NCI-H2227 treated with DMSO at 0.1 percent for 48 hours (cell line): ENCODE data around the gene RPS6KA1.

Source experiments
- DNase-seq: peaks from one replicate; lab custom pipeline; 2025; lab: John Stamatoyannopoulos, UW

RPS6KA1 gene

DNA sequence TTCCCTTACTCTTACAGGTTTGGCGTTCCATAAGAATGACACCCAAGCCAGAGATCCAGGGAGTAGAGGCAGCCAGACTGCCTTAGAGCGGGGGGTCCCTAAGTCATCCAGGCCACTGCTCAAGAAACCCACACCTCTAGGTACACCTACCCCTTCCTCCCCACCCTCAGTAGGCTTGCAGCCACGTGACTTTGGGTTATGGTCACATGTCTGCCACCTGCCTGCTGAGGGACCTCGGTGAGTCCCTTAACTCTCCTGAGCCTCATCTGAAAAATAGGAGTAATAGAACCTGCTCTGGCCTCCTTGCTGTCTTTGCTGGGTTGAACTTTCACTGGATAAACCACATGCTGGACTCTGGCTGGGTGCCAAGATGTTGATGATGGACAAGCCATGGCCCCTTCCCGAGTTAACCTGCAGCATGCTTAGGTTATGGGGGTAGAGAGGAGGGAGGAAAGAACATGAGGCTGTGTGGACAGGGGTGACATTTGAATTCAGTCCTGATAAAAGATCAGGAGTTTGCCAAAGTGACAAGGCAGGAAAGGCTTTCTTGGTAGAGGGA, 4.5 kb downstream of the RPS6KA1 start:
- no peak for DNase-seq

DNA sequence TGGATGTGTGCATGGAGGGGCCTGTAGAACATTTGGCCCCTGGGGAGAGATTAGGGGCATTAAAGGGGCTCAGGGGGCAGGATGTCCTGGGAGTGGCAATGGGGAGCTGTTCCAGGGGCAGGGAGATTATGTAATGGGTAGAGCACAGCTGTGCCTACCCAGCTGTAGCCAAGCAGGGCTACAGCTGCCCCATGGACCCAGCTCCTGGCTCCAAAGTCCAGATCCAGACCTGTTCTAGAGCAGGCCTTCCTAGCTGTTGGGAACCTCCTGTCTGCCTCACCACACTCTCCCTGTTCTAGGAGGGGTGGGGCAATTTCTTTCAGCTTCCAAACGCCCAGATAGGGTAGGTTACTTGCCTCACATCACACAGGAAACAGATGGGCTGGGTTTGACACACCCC, 5.6 kb downstream of the RPS6KA1 start:
- DNase-seq, result no peak

DNA sequence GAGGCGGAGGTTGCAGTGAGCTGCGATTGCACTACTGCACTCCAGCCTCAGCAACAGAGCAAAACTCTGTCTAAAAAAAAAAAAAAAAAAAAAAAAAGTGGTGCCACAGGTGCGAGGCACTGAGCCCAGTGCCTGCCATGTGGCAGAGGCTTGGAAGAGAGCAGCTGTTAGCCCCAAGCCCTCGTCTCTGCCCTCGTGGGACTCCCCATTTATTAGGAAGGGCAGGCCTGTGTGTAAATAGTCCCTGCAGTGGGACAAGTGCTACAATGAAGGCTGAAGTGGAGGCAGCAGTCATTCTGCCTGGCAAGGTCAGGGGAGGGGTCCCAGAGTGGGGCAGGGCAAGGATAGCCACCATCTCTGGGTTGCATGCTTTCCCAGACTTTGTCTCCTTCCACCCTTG, 6.5 kb downstream of the RPS6KA1 start:
- no peak for DNase-seq

DNA sequence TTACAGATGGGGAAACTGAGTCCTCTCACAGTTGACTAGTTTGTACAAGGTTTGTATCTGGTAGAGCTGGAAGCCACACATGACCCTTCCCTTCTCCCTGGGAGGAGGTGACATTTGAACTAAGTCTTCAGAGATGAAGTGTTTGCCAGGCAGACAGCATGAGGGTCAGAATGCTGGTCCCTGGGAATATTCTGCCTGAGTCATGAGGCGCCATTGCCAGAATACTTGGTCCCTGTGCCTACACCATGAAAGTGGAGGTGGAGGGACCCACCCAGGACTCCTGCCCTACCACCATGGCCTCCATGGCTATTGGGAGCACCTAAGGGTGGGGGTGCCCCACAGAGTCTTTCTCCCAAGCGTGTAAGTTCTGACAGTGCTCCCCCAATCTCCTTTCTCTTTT, 7.0 kb downstream of the RPS6KA1 start:
- DNase-seq, result no peak

- DNase-seq, result no peak
Observed at GRCh38 chr1:26537951-26538352, 8.4 kb downstream of the RPS6KA1 start.

DNA sequence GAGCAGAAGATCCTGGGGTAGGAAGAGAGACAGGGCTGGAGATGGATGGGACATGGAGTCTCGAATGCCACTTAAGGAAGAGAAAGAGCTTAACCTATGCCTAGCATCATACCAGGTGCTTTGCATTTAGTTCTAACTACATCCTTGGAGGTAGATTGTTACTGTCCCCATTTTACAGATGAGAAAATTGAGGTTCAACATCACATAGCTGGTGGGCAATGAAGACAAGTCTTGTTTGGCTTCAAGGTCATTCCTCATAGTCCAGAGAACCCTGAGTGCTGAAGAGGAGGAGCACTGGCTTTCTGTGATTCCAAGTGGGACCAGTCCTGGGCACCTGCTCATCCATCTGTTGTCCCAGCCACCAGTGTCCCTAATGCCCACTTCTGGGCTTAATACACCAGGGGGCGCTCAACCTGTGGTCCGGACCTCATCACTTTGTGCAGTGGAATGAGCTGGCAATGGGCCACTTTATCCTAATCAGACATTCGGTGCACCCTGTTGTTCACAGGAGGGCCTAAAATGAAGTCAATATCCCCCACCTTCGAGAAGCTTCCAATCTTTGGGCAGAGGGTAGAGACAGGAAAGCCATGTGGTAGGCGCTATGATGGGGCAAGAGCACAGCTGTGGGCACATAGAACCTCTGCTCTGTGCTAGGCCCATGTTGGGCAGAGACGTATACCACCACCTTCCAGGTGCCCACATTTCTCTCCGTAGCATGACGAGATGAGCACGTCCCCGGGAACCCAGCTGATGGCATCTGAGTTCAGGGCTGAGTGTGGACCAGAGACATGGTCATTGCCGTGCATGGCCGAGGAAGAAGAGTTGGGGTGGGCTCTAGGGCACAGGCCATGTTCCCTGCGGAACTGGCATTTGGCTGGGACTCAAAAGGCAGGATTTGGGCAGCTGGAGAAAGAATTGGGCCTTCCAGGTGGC, 9.2 kb downstream of the RPS6KA1 start:
- DNase-seq, result peak; percentile 11

DNA sequence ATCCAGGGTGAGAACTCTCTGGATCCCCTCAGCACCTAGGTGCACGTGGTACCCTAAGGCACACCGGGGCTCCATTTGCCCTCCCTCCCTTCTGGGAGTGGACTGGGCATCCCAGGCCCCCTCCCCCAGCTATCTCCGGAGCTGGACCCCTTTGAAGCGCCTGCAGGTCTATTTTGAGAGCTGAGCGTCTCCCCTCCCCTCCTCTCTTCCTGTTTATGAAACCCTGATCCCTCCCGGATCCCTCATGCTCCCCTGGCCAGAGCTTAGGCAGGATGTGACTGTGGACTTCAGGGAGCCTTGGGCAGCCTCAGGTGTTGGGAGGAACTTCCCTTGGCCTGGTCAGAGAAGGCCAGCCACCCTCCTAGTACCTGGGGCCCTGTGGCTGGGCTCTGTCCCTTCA, 10.2 kb downstream of the RPS6KA1 start:
- DNase-seq, result no peak

- DNase-seq, result no peak
Observed at GRCh38 chr1:26540351-26540750, 10.8 kb downstream of the RPS6KA1 start.

- DNase-seq, result no peak
Observed at GRCh38 chr1:26541431-26541815, 11.9 kb downstream of the RPS6KA1 start.

GRCh38 chr1:26541816-26542711, 12.5 kb downstream of the RPS6KA1 start:
- no peak for DNase-seq

GRCh38 chr1:26542771-26543451, 13.3 kb downstream of the RPS6KA1 start:
- no peak for DNase-seq

DNA sequence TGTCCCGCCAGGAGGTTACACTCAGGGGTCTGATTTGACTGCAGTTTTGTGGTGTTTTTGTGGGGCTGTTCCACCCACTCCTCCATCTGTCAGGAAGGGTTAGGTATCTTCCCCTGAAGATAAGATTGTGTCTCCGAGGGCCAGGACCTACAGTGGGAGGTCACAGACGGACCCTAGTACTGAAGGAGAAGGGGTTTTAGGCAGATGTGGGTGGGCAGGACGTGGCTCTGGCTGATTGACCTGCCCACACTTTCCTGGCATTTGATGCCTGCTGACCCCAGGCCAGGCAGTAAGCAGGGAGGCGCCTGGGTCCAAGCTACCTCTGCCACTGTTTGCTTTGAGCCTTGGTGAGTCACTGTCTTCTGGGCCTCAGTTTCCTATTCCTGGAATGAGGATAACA, 13.9 kb downstream of the RPS6KA1 start:
- no peak for DNase-seq

GRCh38 chr1:26544126-26544525, 14.6 kb downstream of the RPS6KA1 start:
- DNase-seq, result no peak

DNA sequence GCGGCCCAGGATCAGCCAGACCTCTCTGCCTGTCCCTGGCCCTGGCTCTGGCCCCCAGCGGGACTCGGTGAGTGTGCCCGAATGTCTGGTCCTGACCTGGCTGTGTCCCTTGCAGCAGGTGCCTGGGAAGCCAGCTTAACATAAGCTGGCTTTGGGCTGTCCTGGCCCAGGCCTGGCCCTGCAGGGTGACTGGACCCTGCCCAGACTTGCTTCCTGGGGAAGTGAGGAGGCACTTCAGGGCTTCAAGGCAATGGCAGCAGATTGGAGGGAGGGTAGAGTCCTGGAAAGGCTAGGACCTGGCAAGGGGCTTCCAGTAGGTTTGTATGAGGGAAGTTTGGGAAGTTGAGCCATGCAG, 16.4 kb downstream of the RPS6KA1 start:
- DNase-seq, result no peak

DNA sequence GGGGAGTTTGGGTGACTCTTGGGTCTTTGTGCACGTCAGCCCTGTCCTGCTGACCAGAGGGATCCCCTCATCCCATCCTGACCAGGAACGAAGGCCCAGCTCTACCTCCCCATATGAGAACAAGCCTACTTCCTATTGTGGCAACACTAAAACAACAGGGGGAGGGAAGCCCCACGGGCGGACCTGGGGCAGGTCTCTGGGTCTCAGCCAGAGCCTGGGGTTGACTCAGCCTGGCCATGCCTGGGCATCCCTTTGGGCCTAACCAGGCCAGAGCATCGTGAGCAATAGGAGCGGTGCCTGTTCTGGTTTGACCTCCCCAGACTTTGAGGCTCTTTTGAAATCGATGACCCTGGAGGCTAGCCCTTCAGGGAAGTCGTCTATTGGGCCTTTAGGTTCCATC, 16.8 kb downstream of the RPS6KA1 start:
- DNase-seq, result no peak

GRCh38 chr1:26546819-26547218, 17.3 kb downstream of the RPS6KA1 start:
- no peak for DNase-seq

DNA sequence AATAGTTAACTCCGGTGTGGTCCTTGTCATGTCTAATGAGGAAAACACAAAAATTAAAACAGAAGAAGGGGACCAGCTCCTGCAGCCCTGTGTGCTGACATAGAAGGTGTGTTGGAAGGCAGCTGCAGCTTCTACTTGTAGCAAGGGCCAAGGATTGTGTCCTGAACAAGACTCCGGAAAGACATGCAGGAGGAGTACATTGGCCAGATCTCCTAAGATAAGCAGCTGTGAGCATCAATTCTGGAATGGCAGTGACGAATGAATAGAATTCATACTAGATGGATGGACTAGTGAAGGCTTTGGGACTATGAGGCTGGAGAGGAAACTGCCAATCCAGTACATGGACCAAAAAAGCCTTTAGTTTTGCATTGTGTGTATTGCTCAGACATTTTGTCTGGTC, 19.3 kb downstream of the RPS6KA1 start:
- no peak for DNase-seq

DNA sequence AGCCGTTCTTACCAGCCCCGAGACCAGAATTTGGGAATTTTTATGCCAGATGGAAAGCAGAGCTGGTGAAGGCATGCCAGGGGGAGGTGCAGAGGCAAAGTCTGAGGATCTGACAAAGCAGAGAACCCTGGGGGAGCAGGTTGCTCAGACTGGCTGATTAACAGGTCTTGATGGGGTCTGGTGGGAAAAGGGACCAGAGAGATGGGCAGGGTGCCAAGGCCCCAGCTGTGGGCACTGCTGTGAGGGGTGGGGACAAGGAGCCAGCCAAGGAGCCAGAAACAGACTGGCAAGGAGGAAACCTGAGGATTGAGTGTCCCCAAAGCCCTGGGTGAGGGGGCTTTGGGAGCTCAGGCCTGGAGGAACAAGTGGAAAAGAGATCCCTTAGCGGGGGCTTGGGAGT, 21.4 kb downstream of the RPS6KA1 start:
- no peak for DNase-seq

- DNase-seq, result no peak
Observed at GRCh38 chr1:26552720-26553119, 23.2 kb downstream of the RPS6KA1 start.

GRCh38 chr1:26553942-26554682, 24.6 kb downstream of the RPS6KA1 start:
- DNase-seq, result no peak

DNA sequence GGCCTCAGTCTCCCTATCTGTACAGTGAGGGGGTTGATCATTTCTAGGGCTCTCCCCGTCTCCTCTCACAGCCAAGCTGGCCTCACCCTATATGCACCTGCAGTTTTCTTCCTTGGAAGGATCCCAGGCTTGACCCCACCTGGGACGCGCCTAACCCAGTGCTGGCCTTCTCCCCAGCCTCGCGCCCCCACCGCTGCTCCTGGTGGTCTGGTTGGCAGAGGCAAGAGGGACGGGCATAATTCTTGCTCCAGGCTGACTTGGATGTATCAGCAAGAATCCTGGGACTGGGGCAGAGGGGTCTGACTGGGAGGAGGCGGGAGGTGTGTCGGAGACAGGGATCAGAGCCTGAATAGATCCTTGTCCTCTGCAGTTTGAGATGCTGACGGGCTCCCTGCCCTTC, 25.2 kb downstream of the RPS6KA1 start:
- no peak for DNase-seq
